PC-3 (cell line): ENCODE data around the gene MBOAT7.

Experiments
- EZH2 ChIP-seq: fragments of 300-600 bp; sonication (generic); IDR thresholded peaks from one replicate; pipeline ENCODE4 v1.6.1; 2017; ENCODE audit warnings: antibody characterized with exemption, mild to moderate bottlenecking, low read length; ENCODE audit not compliant: unreplicated experiment
- EZH2phosphoT487 ChIP-seq: fragments of 300-600 bp; sonication (generic); IDR thresholded peaks from 2 replicates; pipeline ENCODE4 v1.6.1; 2018; ENCODE audit warnings: mild to moderate bottlenecking, antibody characterized with exemption, low read length, borderline replicate concordance
- TF ChIP-seq, protein P1 (sequence below): fragments of 300-600 bp; sonication (generic); conservative IDR thresholded peaks from 2 replicates; pipeline ENCODE4 v1.5.1; 2017; ENCODE audit warnings: antibody characterized with exemption, low read depth, mild to moderate bottlenecking, low read length

GRCh38 chr19:54124393-54124792 is 65.0 kb downstream of the MBOAT7 start:
- TF ChIP-seq, protein P1, sequence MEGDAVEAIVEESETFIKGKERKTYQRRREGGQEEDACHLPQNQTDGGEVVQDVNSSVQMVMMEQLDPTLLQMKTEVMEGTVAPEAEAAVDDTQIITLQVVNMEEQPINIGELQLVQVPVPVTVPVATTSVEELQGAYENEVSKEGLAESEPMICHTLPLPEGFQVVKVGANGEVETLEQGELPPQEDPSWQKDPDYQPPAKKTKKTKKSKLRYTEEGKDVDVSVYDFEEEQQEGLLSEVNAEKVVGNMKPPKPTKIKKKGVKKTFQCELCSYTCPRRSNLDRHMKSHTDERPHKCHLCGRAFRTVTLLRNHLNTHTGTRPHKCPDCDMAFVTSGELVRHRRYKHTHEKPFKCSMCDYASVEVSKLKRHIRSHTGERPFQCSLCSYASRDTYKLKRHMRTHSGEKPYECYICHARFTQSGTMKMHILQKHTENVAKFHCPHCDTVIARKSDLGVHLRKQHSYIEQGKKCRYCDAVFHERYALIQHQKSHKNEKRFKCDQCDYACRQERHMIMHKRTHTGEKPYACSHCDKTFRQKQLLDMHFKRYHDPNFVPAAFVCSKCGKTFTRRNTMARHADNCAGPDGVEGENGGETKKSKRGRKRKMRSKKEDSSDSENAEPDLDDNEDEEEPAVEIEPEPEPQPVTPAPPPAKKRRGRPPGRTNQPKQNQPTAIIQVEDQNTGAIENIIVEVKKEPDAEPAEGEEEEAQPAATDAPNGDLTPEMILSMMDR = no peak
- TF ChIP-seq EZH2phosphoT487 (no peak), EZH2 (no peak)
